GM18858 (cell line): ENCODE measurements around the gene DPP6.

ENCODE experiments used
- ATAC-seq: cut with Tn5 transposase; IDR thresholded peaks from one replicate; pipeline ENCODE4 v1.9.1; 2021; ENCODE audit not compliant: unreplicated experiment

The DPP6 gene

DNA sequence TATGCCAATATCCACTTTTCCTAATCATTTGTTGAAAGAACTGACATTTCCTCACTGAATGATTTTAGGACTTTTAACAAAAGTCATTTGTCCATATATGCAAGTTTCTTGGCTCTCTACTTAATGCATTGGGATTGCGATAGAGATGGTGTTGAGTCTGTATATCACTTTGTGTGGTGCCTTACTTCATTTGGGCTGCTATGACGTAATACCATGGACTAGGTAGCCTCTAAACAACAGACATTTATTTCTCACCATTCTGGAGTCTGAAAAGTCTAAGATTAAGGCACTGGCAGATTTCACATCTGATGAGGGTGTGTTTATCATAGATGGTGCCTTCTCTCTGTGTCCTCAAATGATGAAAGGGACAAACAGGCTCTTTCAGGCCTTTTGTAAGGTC, 342.6 kb downstream of the DPP6 start:
- no peak for ATAC-seq

DNA sequence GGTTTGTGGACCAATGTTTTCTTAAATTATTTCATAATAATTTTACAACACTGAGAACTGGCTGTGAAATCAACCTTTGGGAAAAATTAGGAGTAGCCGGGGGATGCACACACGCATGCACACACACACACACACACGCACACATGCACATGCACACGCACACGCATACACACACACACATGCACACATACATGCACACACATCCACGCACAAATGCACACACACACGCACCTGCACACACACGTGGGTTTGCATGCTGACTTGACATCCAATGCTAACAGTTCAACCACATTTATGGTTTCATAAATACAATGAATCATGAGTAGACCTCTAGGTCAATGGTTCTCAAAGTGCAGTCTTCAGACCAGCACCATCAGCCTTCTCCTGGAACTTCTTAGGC, 354.1 kb downstream of the DPP6 start:
- no peak for ATAC-seq

DNA sequence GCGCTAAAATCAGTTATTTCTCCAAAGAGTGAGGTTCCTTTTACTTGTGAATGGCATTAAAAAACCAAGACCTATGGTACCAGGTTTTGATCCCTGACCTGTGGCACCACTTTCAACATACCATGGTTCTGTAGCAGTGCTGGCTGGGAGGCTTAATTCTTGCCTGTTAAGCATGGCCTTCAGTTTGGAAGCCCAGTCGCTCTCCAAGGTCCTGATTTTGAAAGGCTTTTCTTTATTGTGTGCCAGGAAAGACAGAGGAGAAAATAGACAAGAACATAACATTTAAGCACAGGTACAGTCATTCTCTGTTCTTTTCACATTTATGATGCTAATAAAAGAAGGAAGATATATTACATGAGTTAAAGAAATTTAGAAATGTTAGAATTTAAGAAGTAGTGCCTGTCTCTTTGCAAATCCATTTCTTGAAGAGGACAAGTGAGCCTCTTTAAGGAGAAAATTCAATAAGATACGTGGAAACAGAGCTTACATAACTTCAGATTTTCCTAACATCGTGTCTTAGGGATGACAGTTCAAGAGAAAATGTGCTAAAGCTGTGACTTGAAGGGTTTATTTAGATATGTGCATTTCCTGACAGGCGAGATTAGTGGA, 357.6 kb downstream of the DPP6 start:
- no peak for ATAC-seq

GRCh38 chr7:154412105-154412504, 359.9 kb downstream of the DPP6 start:
- no peak for ATAC-seq

DNA sequence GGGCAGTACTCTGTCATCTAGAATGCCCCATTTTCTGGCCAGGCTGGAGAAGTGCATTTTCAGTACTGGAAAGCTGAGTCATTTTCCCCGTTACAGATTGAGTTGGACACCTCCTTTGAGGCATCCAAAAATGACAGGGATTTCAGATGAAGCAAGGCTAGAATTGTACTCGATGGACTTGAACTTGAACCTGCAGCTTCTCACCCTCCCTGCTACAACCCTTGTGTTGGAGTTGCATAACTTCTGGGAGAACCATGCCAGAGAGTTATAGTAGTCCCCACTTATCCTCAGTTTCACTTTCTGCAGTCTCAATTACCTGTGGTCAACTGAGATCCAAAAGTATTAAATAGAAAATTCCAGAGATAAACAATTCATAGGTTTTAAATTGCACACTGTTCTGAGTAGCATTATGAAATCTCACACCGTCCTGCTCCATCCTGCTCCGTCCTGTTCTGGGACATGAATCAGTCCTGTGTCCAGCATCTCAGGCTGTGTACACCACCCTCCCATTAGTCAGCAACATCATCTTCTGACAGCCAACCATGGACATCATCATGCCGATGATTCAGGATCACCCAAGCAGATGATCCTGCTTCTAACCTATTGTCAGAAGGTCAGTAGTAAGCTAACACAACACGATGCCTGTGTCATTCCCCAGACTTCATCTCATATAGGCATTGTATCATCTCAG, 363.7 kb downstream of the DPP6 start:
- no peak for ATAC-seq

DNA sequence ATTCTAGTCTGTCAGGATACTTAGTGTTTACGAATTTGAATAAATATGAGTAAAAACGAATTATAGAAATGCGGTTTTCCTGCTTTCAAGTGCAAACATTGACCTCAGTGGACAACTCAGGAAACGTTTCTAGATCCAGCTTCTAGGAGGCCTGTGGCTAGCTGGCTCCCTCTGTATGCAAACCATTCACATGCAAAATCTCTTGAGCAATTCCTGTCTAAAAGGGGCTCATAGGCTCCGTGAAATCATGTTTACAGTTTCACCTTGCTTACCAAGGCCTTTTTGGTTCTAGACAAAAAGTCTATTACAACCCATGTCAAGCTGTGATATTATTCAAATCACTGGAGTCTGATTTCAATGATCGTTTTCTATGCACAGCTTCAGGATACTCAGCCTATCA, 364.5 kb downstream of the DPP6 start:
- ATAC-seq = no peak

DNA sequence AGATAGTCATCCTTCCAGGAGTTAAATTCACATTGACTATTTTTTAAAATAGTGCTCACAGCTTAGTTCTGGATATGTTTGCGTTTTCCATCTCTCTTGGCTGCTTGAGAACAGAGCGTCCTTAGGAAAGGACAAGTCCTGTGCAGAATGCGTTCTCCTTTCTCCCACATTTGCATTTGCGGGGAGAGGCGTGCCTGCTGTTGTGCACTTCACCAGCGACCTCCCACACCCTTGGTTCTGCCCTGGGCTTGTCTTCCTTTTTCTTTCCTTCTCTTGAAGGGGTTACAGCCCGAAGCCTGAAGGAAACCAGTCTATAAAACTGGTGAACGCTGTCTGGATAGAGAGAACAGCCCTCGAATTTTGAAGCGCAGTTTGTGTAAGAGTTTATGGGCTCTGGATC, 367.1 kb downstream of the DPP6 start:
- no peak for ATAC-seq

DNA sequence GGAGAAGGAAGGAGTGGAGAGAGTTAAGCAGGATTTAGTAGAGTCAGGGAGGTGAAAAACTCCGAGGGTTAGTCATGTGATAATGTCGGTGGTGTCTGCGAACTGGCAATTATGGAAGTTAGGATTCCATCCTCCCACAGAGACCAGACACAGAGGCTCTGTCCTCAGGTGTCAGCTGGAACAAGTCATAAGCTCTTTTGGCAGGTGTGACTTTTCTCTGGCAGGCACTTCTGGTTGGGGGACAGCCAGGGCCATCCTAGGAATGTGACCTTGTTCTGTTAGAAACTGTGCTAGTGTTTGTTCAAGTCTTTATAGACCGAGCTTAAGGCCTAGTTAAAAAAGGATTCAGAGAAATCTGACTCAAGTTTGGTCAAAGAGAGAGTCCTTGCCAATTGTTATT, 371.0 kb downstream of the DPP6 start:
- ATAC-seq = no peak

DNA sequence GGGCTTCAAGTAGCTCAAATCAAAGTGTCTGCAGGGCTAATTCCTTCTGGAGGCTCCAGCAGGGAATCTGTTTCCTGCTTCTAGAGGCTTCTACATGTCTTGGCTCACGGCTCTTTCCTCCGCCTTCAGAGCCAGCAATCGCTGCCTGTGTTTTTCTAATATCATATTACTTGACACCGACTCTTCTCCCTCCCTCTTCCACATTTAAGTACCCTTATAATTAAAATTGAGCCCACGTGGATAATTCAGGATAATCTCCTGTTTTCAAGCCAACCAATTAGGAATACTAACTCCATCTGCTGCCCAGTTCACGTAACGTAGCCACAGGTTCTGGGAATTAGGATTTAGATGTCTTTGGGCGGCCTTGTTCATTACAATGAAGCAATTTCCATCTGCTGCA, 372.2 kb downstream of the DPP6 start:
- no peak for ATAC-seq

- ATAC-seq = no peak
These were observed 373.1 kb downstream of the DPP6 start for GRCh38 chr7:154425271-154425670.

GRCh38 chr7:154426778-154427177, 374.6 kb downstream of the DPP6 start:
- ATAC-seq = no peak

DNA sequence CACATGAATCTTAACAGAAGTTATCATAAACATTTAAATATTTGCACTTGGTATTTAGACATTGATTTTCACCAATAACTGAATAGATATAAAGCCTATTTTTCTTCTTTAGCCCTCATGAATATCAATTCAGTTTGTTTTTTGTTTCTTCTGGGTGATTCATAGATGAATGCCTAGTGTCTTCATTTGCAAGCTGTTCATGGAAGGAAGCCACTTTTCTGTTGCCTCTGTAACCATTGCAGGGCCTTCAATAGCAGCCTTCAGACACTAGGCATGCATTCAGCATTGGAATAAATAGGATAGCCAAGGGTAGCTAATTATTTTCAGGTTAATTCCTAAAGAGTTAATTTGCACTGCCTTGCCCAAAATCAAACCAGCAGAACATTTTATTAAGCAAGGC, 375.3 kb downstream of the DPP6 start:
- no peak for ATAC-seq

DNA sequence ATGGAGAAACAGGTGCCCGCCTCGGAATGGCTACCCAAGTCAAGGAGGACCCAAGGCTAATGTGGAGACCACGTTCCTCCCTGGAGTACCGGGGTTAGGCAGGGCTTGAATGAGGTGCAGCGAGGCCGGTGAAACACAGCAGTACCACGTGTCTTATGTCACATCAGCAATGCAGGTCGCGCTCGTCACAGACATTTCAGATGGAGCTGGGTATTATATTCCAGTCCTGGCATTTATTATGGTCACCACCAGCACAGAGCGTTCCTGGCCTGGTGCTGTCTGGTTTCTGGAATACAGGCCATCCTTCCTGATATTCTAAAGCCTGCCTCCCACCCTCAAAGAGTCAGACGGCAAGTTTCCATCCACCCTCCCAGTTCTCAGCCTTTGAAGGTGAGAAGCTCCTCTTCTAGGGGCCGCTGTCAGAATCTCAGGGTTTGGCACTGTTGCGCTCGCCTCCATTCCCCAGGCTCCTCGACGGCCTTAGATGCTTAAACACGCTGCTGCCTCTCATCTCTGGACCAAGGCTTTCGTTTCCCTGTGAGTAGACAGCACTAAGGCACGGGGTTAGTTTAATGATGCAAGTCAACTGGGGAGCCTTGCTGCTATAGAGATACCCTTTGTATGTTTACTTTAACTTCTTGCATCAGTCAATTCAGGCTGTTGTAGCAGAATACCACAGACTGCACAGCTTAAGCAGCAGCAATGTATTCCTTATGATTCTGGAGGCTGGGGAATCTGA, 377.6 kb downstream of the DPP6 start:
- no peak for ATAC-seq

DNA sequence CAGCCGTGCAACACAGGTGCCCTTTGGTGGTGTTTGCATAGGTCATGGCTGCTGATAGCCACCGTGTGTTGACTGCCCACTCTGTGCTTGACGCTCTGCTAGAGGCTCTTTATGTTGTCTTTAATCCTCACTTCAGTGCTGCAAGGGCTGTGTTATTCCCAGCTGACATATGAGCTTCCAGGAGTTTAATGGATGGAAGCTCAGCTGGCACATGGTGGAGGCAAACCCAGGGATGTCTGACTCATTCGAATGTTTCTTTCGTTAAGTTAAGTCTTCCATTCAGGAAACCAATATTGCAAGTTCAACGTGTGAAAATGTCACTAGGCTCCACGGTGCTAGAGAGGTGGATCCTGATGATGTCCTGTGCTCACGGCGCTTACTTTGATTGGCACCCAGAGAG, 378.4 kb downstream of the DPP6 start:
- no peak for ATAC-seq

GRCh38 chr7:154431045-154431444, 378.8 kb downstream of the DPP6 start:
- ATAC-seq = no peak

DNA sequence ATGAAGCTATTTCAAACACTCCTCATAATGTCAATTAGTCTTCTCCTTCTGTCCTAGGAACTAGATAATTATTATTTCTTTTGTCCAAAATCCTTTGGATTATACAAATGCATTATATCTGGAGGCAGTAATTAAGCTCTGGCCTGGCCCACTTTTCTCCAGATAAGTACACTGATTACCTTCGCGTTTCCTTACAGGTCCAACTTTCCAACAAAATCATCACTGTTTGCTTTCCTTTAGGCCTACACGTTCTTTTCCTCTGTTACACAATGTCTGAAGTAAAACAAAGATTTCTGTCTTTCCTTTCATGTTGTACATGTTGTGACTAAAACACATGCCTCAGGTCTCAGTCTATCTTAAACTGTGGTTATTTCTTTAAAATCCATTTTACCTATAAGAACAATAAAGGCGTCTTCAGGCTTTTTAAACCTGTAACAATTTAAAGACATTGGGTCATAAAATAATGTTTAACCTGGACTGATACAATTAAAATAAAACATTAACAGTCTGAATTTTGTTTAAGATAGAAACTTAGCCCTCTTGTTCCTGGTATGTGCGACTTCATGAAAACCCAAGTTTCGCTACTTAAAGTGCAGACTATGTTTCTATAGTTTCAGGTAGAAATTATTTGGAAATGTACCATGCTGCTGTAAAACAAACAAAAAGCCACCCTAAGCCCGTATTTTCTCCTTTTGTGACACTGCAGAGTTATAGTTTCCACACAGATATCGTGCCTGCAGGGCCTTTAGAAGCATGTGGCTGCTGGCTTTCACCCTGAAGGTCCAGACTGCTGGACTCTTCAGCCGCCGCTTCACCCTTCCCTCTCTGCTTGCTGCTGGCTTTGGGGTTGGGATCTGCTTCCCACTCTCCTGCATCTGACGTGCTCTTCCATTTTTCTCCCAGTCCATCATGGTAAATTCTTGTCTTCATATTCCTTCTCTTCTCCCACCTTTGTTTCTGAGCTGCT, 381.7 kb downstream of the DPP6 start:
- no peak for ATAC-seq

GRCh38 chr7:154436560-154436959, 384.4 kb downstream of the DPP6 start:
- no peak for ATAC-seq

- no peak for ATAC-seq
These were observed 385.0 kb downstream of the DPP6 start for GRCh38 chr7:154437234-154437633.

GRCh38 chr7:154438571-154439367, 386.6 kb downstream of the DPP6 start:
- no peak for ATAC-seq

DNA sequence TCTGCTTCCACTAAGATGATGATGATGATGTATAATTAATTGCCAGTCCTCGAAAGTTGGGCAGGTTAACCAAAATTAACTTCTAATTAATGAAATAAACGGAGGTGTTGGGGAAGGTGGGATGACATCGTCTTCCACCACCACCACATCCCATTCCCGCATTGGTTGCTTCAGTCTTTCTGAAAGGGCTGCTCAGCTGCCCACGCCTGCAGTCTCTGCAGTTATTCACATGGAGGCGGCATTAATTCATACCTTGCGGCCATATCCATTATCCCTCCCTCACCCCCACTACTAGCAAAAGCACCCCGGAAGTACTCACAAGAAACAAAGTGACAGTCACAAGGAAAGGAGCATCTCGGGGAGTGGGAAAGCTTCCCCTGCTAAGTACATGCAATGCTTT, 387.9 kb downstream of the DPP6 start:
- no peak for ATAC-seq
